Loucy (cell line): ENCODE data around the gene ITGB5.

ENCODE experiments used
- H2AFZ ChIP-seq: fragments of 200-600 bp; sonication (generic); 2 replicates; pipeline ENCODE4 v1.6.0; 2016; ENCODE audit warnings: antibody characterized with exemption, mild to moderate bottlenecking, low read length, moderate library complexity
- H3F3A ChIP-seq: fragments of 200-600 bp; 2 replicates; pipeline ENCODE4 v1.6.0; 2016; ENCODE audit warnings: antibody characterized with exemption, low read depth, mild to moderate bottlenecking
- H3K27me3 ChIP-seq: fragments of 200-600 bp; sonication (generic); 2 replicates; pipeline ENCODE4 v1.6.1; 2014; ENCODE audit warnings: low read length, mild to moderate bottlenecking; ENCODE audit not compliant: insufficient read depth, poor library complexity, severe bottlenecking
- H3K36me3 ChIP-seq: fragments of 200-600 bp; sonication (generic); 2 replicates; pipeline ENCODE4 v1.6.1; 2016; ENCODE audit warnings: low read length; ENCODE audit not compliant: insufficient read depth
- H3K4me1 ChIP-seq: fragments of 200-600 bp; sonication (generic); 2 replicates; pipeline ENCODE4 v1.5.1; 2014; ENCODE audit warnings: low read length, mild to moderate bottlenecking; ENCODE audit not compliant: insufficient read depth, poor library complexity, severe bottlenecking
- H3K4me2 ChIP-seq: fragments of 200-600 bp; sonication (generic); 2 replicates; pipeline ENCODE4 v1.6.0; 2014; ENCODE audit warnings: antibody characterized with exemption, low read length, low read depth, mild to moderate bottlenecking; ENCODE audit not compliant: poor library complexity, severe bottlenecking
- H3K4me3 ChIP-seq: fragments of 200-600 bp; sonication (generic); 2 replicates; pipeline ENCODE4 v1.5.1; 2014; ENCODE audit warnings: low read length, mild to moderate bottlenecking, mixed read lengths; ENCODE audit not compliant: poor library complexity, severe bottlenecking
- H3K79me2 ChIP-seq: fragments of 200-600 bp; sonication (generic); 2 replicates; pipeline ENCODE4 v1.6.1; 2014; ENCODE audit warnings: low read length; ENCODE audit not compliant: insufficient read depth
- H3K9ac ChIP-seq: fragments of 200-600 bp; sonication (generic); 2 replicates; pipeline ENCODE4 v1.6.0; 2014; ENCODE audit warnings: mild to moderate bottlenecking, low read depth, low read length, moderate library complexity; ENCODE audit not compliant: poor library complexity, severe bottlenecking
- H3K9me2 ChIP-seq: fragments of 200-600 bp; sonication (generic); replicated peaks from 2 replicates; pipeline ENCODE4 v1.6.1; 2016; ENCODE audit warnings: low read depth, low read length, mixed read lengths
- H3K9me3 ChIP-seq: fragments of 200-600 bp; sonication (generic); 2 replicates; pipeline ENCODE4 v1.6.1; 2014; ENCODE audit warnings: mild to moderate bottlenecking, antibody characterized with exemption, low read length, low read depth; ENCODE audit not compliant: insufficient read depth
- H4K20me1 ChIP-seq: fragments of 200-600 bp; sonication (generic); 2 replicates; pipeline ENCODE4 v1.6.0; 2014; ENCODE audit warnings: antibody characterized with exemption, low read length, mild to moderate bottlenecking; ENCODE audit not compliant: insufficient read depth, poor library complexity, severe bottlenecking
- CTCF ChIP-seq: fragments of 200-600 bp; sonication (generic); conservative IDR thresholded peaks from 2 replicates; pipeline ENCODE4 v1.5.1; 2014; ENCODE audit warnings: mild to moderate bottlenecking, antibody characterized with exemption, low read length
- EZH2phosphoT487 ChIP-seq: fragments of 200-600 bp; IDR thresholded peaks from 2 replicates; pipeline ENCODE4 v1.6.1; 2018; ENCODE audit warnings: antibody characterized with exemption, mild to moderate bottlenecking, moderate library complexity, borderline replicate concordance

The ITGB5 gene

GRCh38 chr3:124809039-124809438 lies 78.1 kb downstream of the ITGB5 start:
- Histone ChIP-seq H3K4me1 (no peaks in the 10 kb centered on the region), H3K27me3 (no peaks in the 10 kb centered on the region), H3K79me2 (no peaks in the 10 kb centered on the region), H3K4me3 (no peak overlapping the region), H3K4me2 (no peak overlapping the region), H3K36me3 (no peaks in the 10 kb centered on the region), H3K9me2 (no peaks in the 10 kb centered on the region), H4K20me1 (no peaks in the 10 kb centered on the region), H3K9me3 (no peaks in the 10 kb centered on the region), H3F3A (no peaks in the 10 kb centered on the region), H3K9ac (no peak overlapping the region), H2AFZ (no peak overlapping the region)
- no peak for TF ChIP-seq CTCF
- TF ChIP-seq EZH2phosphoT487: no peak

GRCh38 chr3:124805671-124806070 lies 81.5 kb downstream of the ITGB5 start:
- H3K9me3 ChIP-seq: no peaks in the 10 kb centered on the region

GRCh38 chr3:124804875-124805274 lies 82.3 kb downstream of the ITGB5 start:
- H3K4me2 ChIP-seq: no peak overlapping the region
- no peak overlapping the region for H3K4me3 ChIP-seq
- no peaks in the 10 kb centered on the region for H3K4me1 ChIP-seq
- no peaks in the 10 kb centered on the region for H3K9me3 ChIP-seq
- no peak overlapping the region for H2AFZ ChIP-seq
- H3K9ac ChIP-seq: no peak overlapping the region
- no peaks in the 10 kb centered on the region for H3K27me3 ChIP-seq
- H4K20me1 ChIP-seq: no peaks in the 10 kb centered on the region
- H3K9me2 ChIP-seq: no peaks in the 10 kb centered on the region
- no peaks in the 10 kb centered on the region for H3K36me3 ChIP-seq
- no peaks in the 10 kb centered on the region for H3F3A ChIP-seq
- no peaks in the 10 kb centered on the region for H3K79me2 ChIP-seq
- TF ChIP-seq EZH2phosphoT487 (no peak), CTCF (no peak)

More at GRCh38 chr3:124805671-124806070, 81.5 kb downstream of the ITGB5 start:
- TF ChIP-seq CTCF: no peak
- TF ChIP-seq EZH2phosphoT487: no peak
- Histone ChIP-seq H3K79me2 (no peaks in the 10 kb centered on the region), H3K9me2 (no peaks in the 10 kb centered on the region), H3F3A (no peaks in the 10 kb centered on the region), H3K36me3 (no peaks in the 10 kb centered on the region), H3K4me2 (no peak overlapping the region), H3K9ac (no peak overlapping the region), H3K27me3 (no peaks in the 10 kb centered on the region), H3K4me3 (no peak overlapping the region), H3K4me1 (no peaks in the 10 kb centered on the region), H2AFZ (no peak overlapping the region), H4K20me1 (no peaks in the 10 kb centered on the region)
